HL-60 (cell line): ENCODE data around the gene SLBP.
A peak's percentile ranks its signal among the peaks of the same experiment; 100 is the strongest.

Source experiments
- DNase-seq, 2 experiments: peaks; one replicate each; pipeline ENCODE4 v3.0.0-alpha.2; 2010 to 2020; ENCODE audit warnings: low read depth in 1 of 2, low spot score in 1 of 2
- H3K27ac ChIP-seq: fragments of 250-450 bp; sonication (Bioruptor Pico); replicated peaks from 2 replicates; pipeline ENCODE4 v1.5.1; 2020; ENCODE audit warnings: mild to moderate bottlenecking, moderate library complexity
- H3K27me3 ChIP-seq: fragments of 250-450 bp; sonication (Bioruptor Pico); 2 replicates; pipeline ENCODE4 v1.5.1; 2021; ENCODE audit warnings: mild to moderate bottlenecking, moderate library complexity; ENCODE audit not compliant: insufficient read depth, poor library complexity, severe bottlenecking
- H3K4me3 ChIP-seq: replicated peaks from 2 replicates; pipeline ENCODE4 v1.5.1; 2011; ENCODE audit warnings: mild to moderate bottlenecking, control low read depth, low read length; ENCODE audit not compliant: insufficient read depth
- CTCF ChIP-seq: IDR thresholded peaks from one replicate; pipeline ENCODE4 v1.5.1; 2011; ENCODE audit warnings: low read length, control low read depth, inconsistent platforms; ENCODE audit not compliant: insufficient read depth
- GABPA ChIP-seq: IDR thresholded peaks from 2 replicates; pipeline ENCODE4 v1.6.1; 2012; ENCODE audit warnings: low read depth
- POLR2AphosphoS5 ChIP-seq: IDR thresholded peaks from 2 replicates; pipeline ENCODE4 v1.6.1; 2012; ENCODE audit warnings: low read depth
- SPI1 ChIP-seq: IDR thresholded peaks from 2 replicates; pipeline ENCODE4 v1.6.1; 2012; ENCODE audit warnings: low read depth, mild to moderate bottlenecking, borderline replicate concordance
- TF ChIP-seq, protein P1 (sequence below): IDR thresholded peaks from 2 replicates; pipeline ENCODE4 v1.6.1; 2012; ENCODE audit warnings: low read depth; ENCODE audit not compliant: insufficient replicate concordance

SLBP gene

GRCh38 chr4:1726146-1726934 is 14.2 kb upstream of the SLBP start:
- DNase-seq: peak in 1 of 2 experiments; percentile 91
- Histone ChIP-seq H3K27me3 (no peaks in the 10 kb centered on the region), H3K27ac (peak overlapping the region; percentile 69), H3K4me3 (no peak overlapping the region)
- TF ChIP-seq CTCF: peak; percentile 99
- TF ChIP-seq GABPA: no peak
- peak; percentile 44; the same call in 1 of the 2 replicates for TF ChIP-seq POLR2AphosphoS5

DNA sequence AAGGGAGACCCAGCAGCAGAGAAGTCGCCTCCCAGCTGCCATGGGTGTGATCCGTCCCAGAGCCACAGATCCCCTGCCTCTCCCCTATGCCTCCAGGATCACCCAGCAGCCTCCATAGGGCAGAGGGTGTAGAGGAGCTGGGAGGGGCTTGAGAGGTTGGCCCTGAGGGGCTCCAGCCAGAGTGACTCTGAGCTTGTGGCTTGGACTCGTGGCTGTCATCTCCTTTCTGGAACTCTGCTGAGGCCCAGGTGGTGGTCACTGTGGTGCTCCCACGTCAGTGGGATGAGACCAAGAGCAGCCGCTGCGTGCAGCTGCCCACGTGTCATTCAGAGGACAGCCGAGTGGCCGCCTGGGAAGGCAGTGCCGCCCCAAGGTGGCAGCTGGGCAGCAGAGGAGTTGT is 13.4 kb upstream of the SLBP start:
- H3K4me3 ChIP-seq: no peak overlapping the region
- TF ChIP-seq GABPA: no peak
- TF ChIP-seq SPI1: no peak
- TF ChIP-seq, protein P1, sequence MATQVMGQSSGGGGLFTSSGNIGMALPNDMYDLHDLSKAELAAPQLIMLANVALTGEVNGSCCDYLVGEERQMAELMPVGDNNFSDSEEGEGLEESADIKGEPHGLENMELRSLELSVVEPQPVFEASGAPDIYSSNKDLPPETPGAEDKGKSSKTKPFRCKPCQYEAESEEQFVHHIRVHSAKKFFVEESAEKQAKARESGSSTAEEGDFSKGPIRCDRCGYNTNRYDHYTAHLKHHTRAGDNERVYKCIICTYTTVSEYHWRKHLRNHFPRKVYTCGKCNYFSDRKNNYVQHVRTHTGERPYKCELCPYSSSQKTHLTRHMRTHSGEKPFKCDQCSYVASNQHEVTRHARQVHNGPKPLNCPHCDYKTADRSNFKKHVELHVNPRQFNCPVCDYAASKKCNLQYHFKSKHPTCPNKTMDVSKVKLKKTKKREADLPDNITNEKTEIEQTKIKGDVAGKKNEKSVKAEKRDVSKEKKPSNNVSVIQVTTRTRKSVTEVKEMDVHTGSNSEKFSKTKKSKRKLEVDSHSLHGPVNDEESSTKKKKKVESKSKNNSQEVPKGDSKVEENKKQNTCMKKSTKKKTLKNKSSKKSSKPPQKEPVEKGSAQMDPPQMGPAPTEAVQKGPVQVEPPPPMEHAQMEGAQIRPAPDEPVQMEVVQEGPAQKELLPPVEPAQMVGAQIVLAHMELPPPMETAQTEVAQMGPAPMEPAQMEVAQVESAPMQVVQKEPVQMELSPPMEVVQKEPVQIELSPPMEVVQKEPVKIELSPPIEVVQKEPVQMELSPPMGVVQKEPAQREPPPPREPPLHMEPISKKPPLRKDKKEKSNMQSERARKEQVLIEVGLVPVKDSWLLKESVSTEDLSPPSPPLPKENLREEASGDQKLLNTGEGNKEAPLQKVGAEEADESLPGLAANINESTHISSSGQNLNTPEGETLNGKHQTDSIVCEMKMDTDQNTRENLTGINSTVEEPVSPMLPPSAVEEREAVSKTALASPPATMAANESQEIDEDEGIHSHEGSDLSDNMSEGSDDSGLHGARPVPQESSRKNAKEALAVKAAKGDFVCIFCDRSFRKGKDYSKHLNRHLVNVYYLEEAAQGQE: no peak
- TF ChIP-seq CTCF: no peak
- no peak for TF ChIP-seq POLR2AphosphoS5
- H3K27ac ChIP-seq: no peak overlapping the region; the same call in 1 of the 2 replicates
- H3K27me3 ChIP-seq: no peaks in the 10 kb centered on the region
- DNase-seq: no peak

GRCh38 chr4:1723131-1723801 is 11.1 kb upstream of the SLBP start:
- Histone ChIP-seq H3K27me3 (no peaks in the 10 kb centered on the region), H3K27ac (peak overlapping the region; percentile 93), H3K4me3 (peak overlapping the region; percentile 96)
- peak in 1 of 2 experiments; percentile 81 for DNase-seq
- TF ChIP-seq SPI1 (peak; percentile 93), GABPA (peak; percentile 78), CTCF (no peak), POLR2AphosphoS5 (peak; percentile 87)
- TF ChIP-seq, protein P1: no peak
